HEK293 (cell line): ENCODE measurements around the gene UBTD1.

Source experiments
- GLIS2 ChIP-seq: fragments of 450-650 bp; formaldehyde crosslinking; IDR thresholded peaks from 2 replicates; pipeline ENCODE4 v1.5.1; 2016; ENCODE audit warnings: missing biosample characterization, missing genetic modification characterization
- HIC1 ChIP-seq: fragments of 450-650 bp; formaldehyde crosslinking; IDR thresholded peaks from 2 replicates; pipeline ENCODE4 v1.5.1; 2016; ENCODE audit warnings: missing biosample characterization, missing genetic modification characterization
- KLF16 ChIP-seq: fragments of 450-650 bp; formaldehyde crosslinking; IDR thresholded peaks from 2 replicates; pipeline ENCODE4 v1.5.1; 2017; ENCODE audit warnings: missing biosample characterization, missing genetic modification characterization
- KLF17 ChIP-seq: fragments of 450-650 bp; formaldehyde crosslinking; IDR thresholded peaks from 2 replicates; pipeline ENCODE4 v1.5.1; 2016; ENCODE audit warnings: missing biosample characterization, missing genetic modification characterization
- PRDM10 ChIP-seq: fragments of 450-650 bp; formaldehyde crosslinking; IDR thresholded peaks from 2 replicates; pipeline ENCODE4 v1.5.1; 2016; ENCODE audit warnings: missing biosample characterization, missing genetic modification characterization
- RBAK ChIP-seq: fragments of 450-650 bp; formaldehyde crosslinking; IDR thresholded peaks from 2 replicates; pipeline ENCODE4 v1.5.1; 2016; ENCODE audit warnings: missing biosample characterization, missing genetic modification characterization
- SCRT1 ChIP-seq: fragments of 450-650 bp; formaldehyde crosslinking; IDR thresholded peaks from 2 replicates; pipeline ENCODE4 v1.5.1; 2016; ENCODE audit warnings: missing biosample characterization, missing genetic modification characterization, borderline replicate concordance
- SP2 ChIP-seq: fragments of 450-650 bp; formaldehyde crosslinking; IDR thresholded peaks from 2 replicates; pipeline ENCODE4 v1.5.1; 2016; ENCODE audit warnings: missing biosample characterization, missing genetic modification characterization
- TCF7L2 ChIP-seq: IDR thresholded peaks from 2 replicates; pipeline ENCODE4 v1.6.1; 2011; ENCODE audit warnings: low read depth, mild to moderate bottlenecking, inconsistent platforms, low read length, moderate library complexity, borderline replicate concordance
- ZBTB10 ChIP-seq: fragments of 450-650 bp; formaldehyde crosslinking; IDR thresholded peaks from 2 replicates; pipeline ENCODE4 v1.5.1; 2016; ENCODE audit warnings: missing biosample characterization, missing genetic modification characterization
- ZBTB20 ChIP-seq: fragments of 450-650 bp; formaldehyde crosslinking; IDR thresholded peaks from 2 replicates; pipeline ENCODE4 v1.5.1; 2016; ENCODE audit warnings: missing biosample characterization, missing genetic modification characterization
- ZBTB21 ChIP-seq: fragments of 450-650 bp; formaldehyde crosslinking; IDR thresholded peaks from 2 replicates; pipeline ENCODE4 v1.5.1; 2017; ENCODE audit warnings: missing biosample characterization, missing genetic modification characterization
- ZBTB26 ChIP-seq: fragments of 450-650 bp; formaldehyde crosslinking; optimal IDR thresholded peaks from 2 replicates; pipeline ENCODE3; 2016; ENCODE audit warnings: missing biosample characterization, mild to moderate bottlenecking, missing genetic modification characterization
- ZFP37 ChIP-seq: fragments of 450-650 bp; formaldehyde crosslinking; IDR thresholded peaks from 2 replicates; pipeline ENCODE4 v1.5.1; 2016; ENCODE audit warnings: missing biosample characterization, missing genetic modification characterization
- ZNF121 ChIP-seq: fragments of 450-650 bp; formaldehyde crosslinking; IDR thresholded peaks from 2 replicates; pipeline ENCODE4 v1.5.1; 2016; ENCODE audit warnings: missing biosample characterization, missing genetic modification characterization
- ZNF2 ChIP-seq: fragments of 450-650 bp; formaldehyde crosslinking; IDR thresholded peaks from 2 replicates; pipeline ENCODE4 v1.5.1; 2016; ENCODE audit warnings: missing biosample characterization, missing genetic modification characterization
- ZNF223 ChIP-seq: fragments of 450-650 bp; formaldehyde crosslinking; IDR thresholded peaks from 2 replicates; pipeline ENCODE4 v1.5.1; 2016; ENCODE audit warnings: missing biosample characterization, missing genetic modification characterization
- ZNF24 ChIP-seq: fragments of 450-650 bp; formaldehyde crosslinking; IDR thresholded peaks from 2 replicates; pipeline ENCODE4 v1.5.1; 2016; ENCODE audit warnings: missing biosample characterization, missing genetic modification characterization
- ZNF280D ChIP-seq: fragments of 450-650 bp; formaldehyde crosslinking; IDR thresholded peaks from 2 replicates; pipeline ENCODE4 v1.5.1; 2016; ENCODE audit warnings: missing biosample characterization, missing genetic modification characterization
- ZNF394 ChIP-seq: fragments of 450-650 bp; formaldehyde crosslinking; IDR thresholded peaks from 2 replicates; pipeline ENCODE4 v1.5.1; 2016; ENCODE audit warnings: missing biosample characterization, missing genetic modification characterization, mild to moderate bottlenecking, moderate library complexity, borderline replicate concordance
- ZNF426 ChIP-seq: fragments of 450-650 bp; formaldehyde crosslinking; IDR thresholded peaks from 2 replicates; pipeline ENCODE4 v1.5.1; 2017; ENCODE audit warnings: missing biosample characterization, missing genetic modification characterization, mild to moderate bottlenecking, inconsistent platforms, moderate library complexity
- ZNF561 ChIP-seq: fragments of 450-650 bp; IDR thresholded peaks from 2 replicates; pipeline ENCODE4 v1.5.1; 2018; ENCODE audit warnings: missing biosample characterization, missing genetic modification characterization, borderline replicate concordance
- TF ChIP-seq, protein P1 (sequence below): fragments of 450-650 bp; formaldehyde crosslinking; IDR thresholded peaks from 2 replicates; pipeline ENCODE4 v1.5.1; 2016; ENCODE audit warnings: missing biosample characterization, missing genetic modification characterization

Gene UBTD1

GRCh38 chr10:97497572-97498075 is 1.1 kb upstream of the UBTD1 start (continued):
- peak; percentile 60; the same call in 1 of the 2 replicates for TF ChIP-seq KLF17 (tag by site-specific recombination)
- TF ChIP-seq ZNF280D (tag by site-specific recombination), result no peak
- TF ChIP-seq ZNF561 (tag by site-specific recombination), result peak; percentile 77; the same call in 1 of the 2 replicates
- peak; percentile 72; the same call in 1 of the 2 replicates for TF ChIP-seq ZBTB10 (tag by site-specific recombination)
- TF ChIP-seq ZFP37 (tag by site-specific recombination), result peak; percentile 94; the same call in 1 of the 2 replicates
- TF ChIP-seq GLIS2 (tag by site-specific recombination), result peak; percentile 94
- TF ChIP-seq SCRT1 (tag by site-specific recombination), result no peak
- TF ChIP-seq TCF7L2, result no peak
- 0 out of 2 replicates have a peak, but pooled peaks have one; percentile 20 for TF ChIP-seq ZNF223 (tag by site-specific recombination)
- TF ChIP-seq, protein P1, sequence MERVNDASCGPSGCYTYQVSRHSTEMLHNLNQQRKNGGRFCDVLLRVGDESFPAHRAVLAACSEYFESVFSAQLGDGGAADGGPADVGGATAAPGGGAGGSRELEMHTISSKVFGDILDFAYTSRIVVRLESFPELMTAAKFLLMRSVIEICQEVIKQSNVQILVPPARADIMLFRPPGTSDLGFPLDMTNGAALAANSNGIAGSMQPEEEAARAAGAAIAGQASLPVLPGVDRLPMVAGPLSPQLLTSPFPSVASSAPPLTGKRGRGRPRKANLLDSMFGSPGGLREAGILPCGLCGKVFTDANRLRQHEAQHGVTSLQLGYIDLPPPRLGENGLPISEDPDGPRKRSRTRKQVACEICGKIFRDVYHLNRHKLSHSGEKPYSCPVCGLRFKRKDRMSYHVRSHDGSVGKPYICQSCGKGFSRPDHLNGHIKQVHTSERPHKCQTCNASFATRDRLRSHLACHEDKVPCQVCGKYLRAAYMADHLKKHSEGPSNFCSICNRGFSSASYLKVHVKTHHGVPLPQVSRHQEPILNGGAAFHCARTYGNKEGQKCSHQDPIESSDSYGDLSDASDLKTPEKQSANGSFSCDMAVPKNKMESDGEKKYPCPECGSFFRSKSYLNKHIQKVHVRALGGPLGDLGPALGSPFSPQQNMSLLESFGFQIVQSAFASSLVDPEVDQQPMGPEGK (tag by site-specific recombination), result peak; percentile 31; the same call in 1 of the 2 replicates
- peak; percentile 29; the same call in 1 of the 2 replicates for TF ChIP-seq PRDM10 (tag by site-specific recombination)
- peak; percentile 47; the same call in 1 of the 2 replicates for TF ChIP-seq HIC1 (tag by site-specific recombination)
- peak; percentile 76; the same call in 1 of the 2 replicates for TF ChIP-seq ZNF394 (tag by site-specific recombination)
- peak; percentile 47; the same call in 1 of the 2 replicates for TF ChIP-seq ZNF121 (tag by site-specific recombination)
- TF ChIP-seq ZBTB21 (tag by site-specific recombination), result peak; percentile 60; the same call in 1 of the 2 replicates
- peak; percentile 95 for TF ChIP-seq ZBTB20 (tag by site-specific recombination)
- TF ChIP-seq RBAK, result no peak
- TF ChIP-seq ZBTB26, result no peak
- TF ChIP-seq ZNF24 (tag by site-specific recombination), result peak; percentile 90; the same call in 1 of the 2 replicates
- no peak for TF ChIP-seq ZNF2 (tag by site-specific recombination)
- peak; percentile 66 for TF ChIP-seq SP2 (tag by site-specific recombination)
- peak; percentile 79; the same call in 1 of the 2 replicates for TF ChIP-seq KLF16
- TF ChIP-seq ZNF426, result no peak
